GM12878 (cell line): ENCODE results near the gene ADGRL3. TPM values are rescaled to one million over a fixed set of nuclear protein-coding genes. Genes with fewer than 3 reads are reported as not detected.

Experiments
- ATAC-seq: fragments of 200-7000 bp; cut with Tn5 transposase; 3 replicates; pipeline ENCODE4 v1.9.1; 2020; ENCODE audit warnings: mild to moderate bottlenecking, moderate library complexity
- BruUV-seq: library from RNA; stranded (reverse); fragments of 400-500 nt; replicated peaks from 2 replicates; lab custom pipeline; 2021; lab: Mats Ljungman, UMichigan
- CTCF ChIA-PET: fragments of 300-600 bp; sonication (Branson Sonifier 250); formaldehyde crosslinking; extraction: SDS; loops from one replicate; lab custom pipeline; 2021; ENCODE audit warnings: inconsistent platforms; lab: Yijun Ruan, JAX
- POLR2A ChIA-PET: fragments of 350-600 bp; formaldehyde crosslinking; extraction: SDS; loops from one replicate; lab custom pipeline; 2021; ENCODE audit warnings: inconsistent platforms; lab: Charles Lee
- RAD21 ChIA-PET: fragments of 300-600 bp; sonication (Branson Sonifier 250); formaldehyde crosslinking; loops from one replicate; lab custom pipeline; 2023; ENCODE audit warnings: antibody characterized with exemption; ENCODE audit not compliant: unreplicated experiment; lab: Charles Lee
- SMC1A ChIA-PET: fragments of 300-600 bp; sonication (Branson Sonifier 250); formaldehyde crosslinking; loops from one replicate; lab custom pipeline; 2023; ENCODE audit not compliant: unreplicated experiment, uncharacterized antibody; lab: Charles Lee
- DNase-seq: peaks from one replicate; pipeline ENCODE4 v3.0.0-alpha.2; 2011; ENCODE audit warnings: low read depth, low spot score
- FAIRE-seq: peaks from 3 replicates; lab custom pipeline; 2011; peaks lifted over from hg19 to GRCh38; lab: Jason Lieb, UNC
- H2AFZ ChIP-seq: 2 replicates; pipeline ENCODE4 v1.6.0; 2011; ENCODE audit warnings: low read depth, low read length, control low read depth; ENCODE audit not compliant: control insufficient read depth
- H3K27ac ChIP-seq: 2 replicates; pipeline ENCODE4 v1.5.1; 2011; ENCODE audit warnings: control low read depth; ENCODE audit not compliant: control insufficient read depth, insufficient read depth
- H3K27me3 ChIP-seq, 2 experiments: replicated peaks in 1 of 2; 2 replicates each; pipeline versions ENCODE4 v1.6.0 to v1.6.1; 2011; ENCODE audit warnings: low read length in 1 of 2; ENCODE audit not compliant: control insufficient read depth in 2 of 2, insufficient read depth in 2 of 2
- H3K36me3 ChIP-seq, 2 experiments: 2 replicates each; pipeline ENCODE4 v1.5.1; 2011; ENCODE audit warnings: low read length in 1 of 2; ENCODE audit not compliant: control insufficient read depth in 2 of 2, insufficient read depth in 2 of 2
- H3K4me1 ChIP-seq: 2 replicates; pipeline ENCODE4 v1.6.1; 2011; ENCODE audit warnings: mild to moderate bottlenecking, low read length, moderate library complexity, mixed read lengths; ENCODE audit not compliant: control insufficient read depth, insufficient read depth
- H3K4me2 ChIP-seq: 2 replicates; pipeline ENCODE4 v1.6.0; 2011; ENCODE audit warnings: control low read depth; ENCODE audit not compliant: control insufficient read depth, insufficient read depth
- H3K4me3 ChIP-seq: fragments of 200-600 bp; sonication (generic); 2 replicates; pipeline ENCODE4 v1.5.1; 2016
- H3K79me2 ChIP-seq: 2 replicates; pipeline ENCODE4 v1.6.0; 2011; ENCODE audit warnings: low read length; ENCODE audit not compliant: control insufficient read depth, insufficient read depth
- H3K9ac ChIP-seq: 2 replicates; pipeline ENCODE4 v1.8.0; 2011; ENCODE audit warnings: low read length, control low read depth, mixed read lengths; ENCODE audit not compliant: control insufficient read depth, insufficient read depth
- H3K9me3 ChIP-seq: replicated peaks from 3 replicates; pipeline ENCODE4 v1.5.1; 2011; ENCODE audit warnings: mild to moderate bottlenecking, low read length; ENCODE audit not compliant: control insufficient read depth, insufficient read depth
- H4K20me1 ChIP-seq: 2 replicates; pipeline ENCODE4 v1.6.0; 2011; ENCODE audit not compliant: control insufficient read depth, insufficient read depth
- BCL3 ChIP-seq: IDR thresholded peaks from 2 replicates; pipeline ENCODE4 v1.6.1; 2011; ENCODE audit warnings: borderline replicate concordance, low read depth, mild to moderate bottlenecking, moderate library complexity, low read length; ENCODE audit not compliant: insufficient read depth, poor library complexity, severe bottlenecking
- CHD1 ChIP-seq: IDR thresholded peaks from 2 replicates; pipeline ENCODE4 v1.6.1; 2012; ENCODE audit warnings: low read depth, low read length, improper control_type of control experiment
- CREB1 ChIP-seq: IDR thresholded peaks from 2 replicates; pipeline ENCODE4 v1.6.1; 2012; ENCODE audit warnings: low read depth, mild to moderate bottlenecking, inconsistent platforms
- GATAD2B ChIP-seq: fragments of 450-650 bp; conservative IDR thresholded peaks from 2 replicates; pipeline ENCODE4 v1.6.1; 2017; ENCODE audit warnings: low read depth, mild to moderate bottlenecking, moderate library complexity
- HCFC1 ChIP-seq: fragments of 150-350 bp; IDR thresholded peaks from 2 replicates; pipeline ENCODE4 v1.6.1; 2014; ENCODE audit warnings: low read length
- MTA3 ChIP-seq: IDR thresholded peaks from 2 replicates; pipeline ENCODE4 v1.6.1; 2012; ENCODE audit warnings: low read length, inconsistent platforms, borderline replicate concordance
- MYB ChIP-seq: fragments of 150-350 bp; IDR thresholded peaks from 2 replicates; pipeline ENCODE4 v1.6.1; 2014; ENCODE audit warnings: mild to moderate bottlenecking, low read depth, low read length, borderline replicate concordance
- NFYB ChIP-seq: IDR thresholded peaks from 2 replicates; pipeline ENCODE4 v1.6.1; 2011; ENCODE audit warnings: low read depth, mild to moderate bottlenecking, low read length, improper control_type of control experiment, moderate library complexity; ENCODE audit not compliant: insufficient read depth
- RAD51 ChIP-seq: fragments of 450-650 bp; IDR thresholded peaks from 2 replicates; pipeline ENCODE4 v1.6.1; 2016; ENCODE audit warnings: moderate library complexity, mild to moderate bottlenecking, inconsistent platforms
- RELA ChIP-seq: fragments of 450-650 bp; IDR thresholded peaks from 2 replicates; pipeline ENCODE4 v1.8.0; 2014; ENCODE audit warnings: borderline replicate concordance; ENCODE audit not compliant: partially characterized antibody
- RFX5 ChIP-seq: IDR thresholded peaks from 2 replicates; pipeline ENCODE4 v1.6.1; 2011; ENCODE audit warnings: low read depth, low read length, improper control_type of control experiment
- TCF3 ChIP-seq: IDR thresholded peaks from 2 replicates; pipeline ENCODE4 v1.6.1; 2012; ENCODE audit warnings: low read depth, mild to moderate bottlenecking, low read length, borderline replicate concordance; ENCODE audit not compliant: insufficient read depth
- ZBED1 ChIP-seq: IDR thresholded peaks from 2 replicates; pipeline ENCODE4 v1.6.1; 2016; ENCODE audit warnings: borderline replicate concordance
- ZBTB11 ChIP-seq: fragments of 450-650 bp; formaldehyde crosslinking; IDR thresholded peaks from 2 replicates; pipeline ENCODE4 v1.5.0; 2022; ENCODE audit warnings: mild to moderate bottlenecking, missing genetic modification characterization
- WGBS: methylation state at CpG from one replicate; pipeline ENCODE4 v1.1.6; 2016; ENCODE audit warnings: low lambda C conversion rate; ENCODE audit not compliant: insufficient replicate concordance, insufficient coverage; ENCODE audit errors: missing lambda C conversion rate; 5-methylcytosine and 5-hydroxymethylcytosine counted together
- in situ Hi-C: fragments of 300-500 bp; cut with MboI; formaldehyde crosslinking; loops from 9 replicates; pipeline ENCODE4 v1.14.3; 2018; ENCODE audit warnings: mixed read lengths
- intact Hi-C: fragments of 100-400 bp; cut with micrococcal nuclease; formaldehyde crosslinking; loops from one replicate; pipeline ENCODE4 v1.14.2; 2022; ENCODE audit not compliant: unreplicated experiment
- polyA plus RNA-seq, 11 experiments: library from polyadenylated mRNA; depleted of rRNA in 4 of 11; unstranded in 6 of 11; stranded (reverse) in 5 of 11; fragments of >200 nt; fragmentation: Nextera tagmentation in 4 of 11; fragmentation: Illumina TruSeq in 1 of 11; extraction: Ambion mirVana in 4 of 11; extraction: Trizol in 1 of 11; gene quantifications; 1 replicate in 1 of 11; 2 replicates in 10 of 11; pipeline versions ENCODE4 v1.2.1 to v1.2.3, GENCODE V29; 2011 to 2016; ENCODE audit warnings: inconsistent platforms in 2 of 11, missing spikeins in 2 of 11, low read depth in 1 of 11
- total RNA-seq, 4 experiments: library from RNA; depleted of rRNA in 3 of 4; stranded (reverse); fragments of >200 nt in 3 of 4; fragmentation: Illumina TruSeq in 1 of 4; extraction: Trizol in 1 of 4; gene quantifications; 2 replicates each; pipeline versions ENCODE4 v1.2.1 to v1.2.3, GENCODE V29; 2013 to 2021
- TF ChIP-seq, protein P1 (sequence below): IDR thresholded peaks from 2 replicates; pipeline ENCODE4 v1.6.1; 2012; ENCODE audit warnings: mild to moderate bottlenecking, low read depth, low read length

Gene ADGRL3
- total and polyA plus RNA-seq, 10 of the 15 experiments (the other 5 are each of a cell fraction or from before 2014, with no cell fraction given), result 1.1 TPM; not detected in 9

DNA sequence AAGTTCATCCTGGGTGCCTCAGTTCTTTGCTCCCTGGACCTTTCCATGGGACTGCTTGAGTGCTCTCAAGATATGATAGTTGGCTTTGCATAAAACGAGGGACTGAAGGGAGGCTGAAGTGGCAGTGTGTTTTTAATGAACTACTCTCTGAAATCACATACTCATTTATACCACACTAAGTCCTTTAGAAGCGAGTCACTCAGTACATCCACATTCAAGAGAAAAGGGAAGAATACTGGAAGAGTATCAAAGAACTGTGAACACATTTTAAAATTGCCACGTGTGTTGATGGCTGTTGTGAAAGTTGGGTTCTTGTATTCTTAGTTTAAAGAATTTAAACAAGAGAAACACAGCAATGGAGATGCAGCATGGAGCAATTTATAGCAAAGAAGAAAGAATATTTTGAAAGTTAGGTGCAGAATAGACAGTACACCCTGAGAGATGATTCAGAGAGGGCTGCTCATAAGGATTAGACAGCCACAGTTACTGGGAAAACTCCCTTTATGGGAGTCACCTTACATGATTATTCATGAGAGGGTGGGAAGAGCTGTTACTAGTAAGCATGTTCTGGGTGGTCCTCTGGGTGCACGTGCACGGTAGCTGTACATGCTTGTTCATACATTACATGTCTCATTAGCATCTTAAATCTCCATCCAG, 380.7 kb downstream of the ADGRL3 start:
- Histone ChIP-seq H3K9me3 (no peaks in the 10 kb centered on the region), H3K27me3 (no peaks in the 10 kb centered on the region), H2AFZ (no peak overlapping the region), H3K4me1 (no peaks in the 10 kb centered on the region), H3K36me3 (no peaks in the 10 kb centered on the region), H4K20me1 (no peaks in the 10 kb centered on the region), H3K4me2 (no peak overlapping the region), H3K4me3 (no peak overlapping the region), H3K27ac (no peak overlapping the region), H3K9ac (no peak overlapping the region), H3K79me2 (no peaks in the 10 kb centered on the region)
- 5% methylated on average over 5 of the region's 5 CpGs for WGBS
- DNase-seq (no peak), FAIRE-seq (no peak), ATAC-seq (no peak)
- in situ Hi-C loops (no loop called here), intact Hi-C loops (no loop called here)
- BruUV-seq, result no TSS peak
- CTCF ChIA-PET, result interaction anchor here (1.0 kb wide), 1 partner anchor 8 kb away, joined by 3 read pairs; no protein-coding TSS in a partner anchor
- POLR2A ChIA-PET, result no interaction called here
- RAD21 ChIA-PET, result no interaction called here
- TF ChIP-seq, protein P1, sequence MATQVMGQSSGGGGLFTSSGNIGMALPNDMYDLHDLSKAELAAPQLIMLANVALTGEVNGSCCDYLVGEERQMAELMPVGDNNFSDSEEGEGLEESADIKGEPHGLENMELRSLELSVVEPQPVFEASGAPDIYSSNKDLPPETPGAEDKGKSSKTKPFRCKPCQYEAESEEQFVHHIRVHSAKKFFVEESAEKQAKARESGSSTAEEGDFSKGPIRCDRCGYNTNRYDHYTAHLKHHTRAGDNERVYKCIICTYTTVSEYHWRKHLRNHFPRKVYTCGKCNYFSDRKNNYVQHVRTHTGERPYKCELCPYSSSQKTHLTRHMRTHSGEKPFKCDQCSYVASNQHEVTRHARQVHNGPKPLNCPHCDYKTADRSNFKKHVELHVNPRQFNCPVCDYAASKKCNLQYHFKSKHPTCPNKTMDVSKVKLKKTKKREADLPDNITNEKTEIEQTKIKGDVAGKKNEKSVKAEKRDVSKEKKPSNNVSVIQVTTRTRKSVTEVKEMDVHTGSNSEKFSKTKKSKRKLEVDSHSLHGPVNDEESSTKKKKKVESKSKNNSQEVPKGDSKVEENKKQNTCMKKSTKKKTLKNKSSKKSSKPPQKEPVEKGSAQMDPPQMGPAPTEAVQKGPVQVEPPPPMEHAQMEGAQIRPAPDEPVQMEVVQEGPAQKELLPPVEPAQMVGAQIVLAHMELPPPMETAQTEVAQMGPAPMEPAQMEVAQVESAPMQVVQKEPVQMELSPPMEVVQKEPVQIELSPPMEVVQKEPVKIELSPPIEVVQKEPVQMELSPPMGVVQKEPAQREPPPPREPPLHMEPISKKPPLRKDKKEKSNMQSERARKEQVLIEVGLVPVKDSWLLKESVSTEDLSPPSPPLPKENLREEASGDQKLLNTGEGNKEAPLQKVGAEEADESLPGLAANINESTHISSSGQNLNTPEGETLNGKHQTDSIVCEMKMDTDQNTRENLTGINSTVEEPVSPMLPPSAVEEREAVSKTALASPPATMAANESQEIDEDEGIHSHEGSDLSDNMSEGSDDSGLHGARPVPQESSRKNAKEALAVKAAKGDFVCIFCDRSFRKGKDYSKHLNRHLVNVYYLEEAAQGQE, result no peak
- no peak for TF ChIP-seq GATAD2B
- no peak for TF ChIP-seq NFYB
- no peak for TF ChIP-seq CHD1
- TF ChIP-seq ZBED1, result no peak
- TF ChIP-seq MYB, result no peak
- no peak for TF ChIP-seq HCFC1
- TF ChIP-seq RELA, result no peak
- no peak for TF ChIP-seq MTA3
- no peak for TF ChIP-seq ZBTB11 (CRISPR knock-in tag)
- no peak for TF ChIP-seq TCF3
- no peak for TF ChIP-seq CREB1
- no peak for TF ChIP-seq RFX5
- TF ChIP-seq BCL3, result no peak
- no peak for TF ChIP-seq RAD51
- SMC1A ChIA-PET, result no interaction called here
